ENCODE measurements around the gene ATP9B.

Gene ATP9B

GRCh38 chr18:79404567-79404910 is 335.3 kb downstream of the ATP9B start:
- in situ Hi-C loops (cut with MboI; ENCODE audit: low sequenced_read_pairs), result no loop called here

GRCh38 chr18:79405019-79405780 is 336.0 kb downstream of the ATP9B start:
- in situ Hi-C loops (cut with MboI; ENCODE audit: low sequenced_read_pairs), result no loop called here

GRCh38 chr18:79405781-79406575 is 336.8 kb downstream of the ATP9B start:
- in situ Hi-C loops (cut with MboI; ENCODE audit: low sequenced_read_pairs), result no loop called here

- in situ Hi-C loops (cut with MboI; ENCODE audit: low sequenced_read_pairs), result no loop called here
Observed at GRCh38 chr18:79406708-79407107, 337.5 kb downstream of the ATP9B start.

- in situ Hi-C loops (cut with MboI; ENCODE audit: low sequenced_read_pairs), result no loop called here
Observed at GRCh38 chr18:79409313-79409712, 340.1 kb downstream of the ATP9B start.

GRCh38 chr18:79410171-79410641 is 341.0 kb downstream of the ATP9B start:
- in situ Hi-C loops (cut with MboI; ENCODE audit: low sequenced_read_pairs), result no loop called here

- in situ Hi-C loops (cut with MboI; ENCODE audit: low sequenced_read_pairs), result no loop called here
Observed at GRCh38 chr18:79410731-79411613, 341.8 kb downstream of the ATP9B start.

- in situ Hi-C loops (cut with MboI; ENCODE audit: low sequenced_read_pairs), result no loop called here
Observed at GRCh38 chr18:79411614-79412526, 342.7 kb downstream of the ATP9B start.

GRCh38 chr18:79413025-79413424 is 343.8 kb downstream of the ATP9B start:
- in situ Hi-C loops (cut with MboI; ENCODE audit: low sequenced_read_pairs), result no loop called here

- in situ Hi-C loops (cut with MboI; ENCODE audit: low sequenced_read_pairs), result no loop called here
Observed at GRCh38 chr18:79413426-79413825, 344.2 kb downstream of the ATP9B start.

GRCh38 chr18:79413901-79414300 is 344.7 kb downstream of the ATP9B start:
- in situ Hi-C loops (cut with MboI; ENCODE audit: low sequenced_read_pairs), result no loop called here

GRCh38 chr18:79416022-79416676 is 347.0 kb downstream of the ATP9B start:
- in situ Hi-C loops (cut with MboI; ENCODE audit: low sequenced_read_pairs), result no loop called here

- in situ Hi-C loops (cut with MboI; ENCODE audit: low sequenced_read_pairs), result no loop called here
Observed at GRCh38 chr18:79416677-79417052, 347.5 kb downstream of the ATP9B start.

- in situ Hi-C loops (cut with MboI; ENCODE audit: low sequenced_read_pairs), result no loop called here
Observed at GRCh38 chr18:79418236-79418635, 349.0 kb downstream of the ATP9B start.

GRCh38 chr18:79418642-79419041 is 349.4 kb downstream of the ATP9B start:
- in situ Hi-C loops (cut with MboI; ENCODE audit: low sequenced_read_pairs), result no loop called here

- in situ Hi-C loops (cut with MboI; ENCODE audit: low sequenced_read_pairs), result no loop called here
Observed at GRCh38 chr18:79420033-79420745, 351.0 kb downstream of the ATP9B start.

GRCh38 chr18:79421275-79421857 is 352.2 kb downstream of the ATP9B start:
- in situ Hi-C loops (cut with MboI; ENCODE audit: low sequenced_read_pairs), result no loop called here

- in situ Hi-C loops (cut with MboI; ENCODE audit: low sequenced_read_pairs), result no loop called here
Observed at GRCh38 chr18:79422022-79422782, 353.0 kb downstream of the ATP9B start.

Data from hTERT RPE-1 (cell line).